Panc1 (cell line): ENCODE data around the gene RAB4B. TPM values are rescaled to one million over a fixed set of nuclear protein-coding genes. Genes with fewer than 3 reads are reported as not detected.

Experiments used
- ATAC-seq: fragments of 200-7000 bp; cut with Tn5 transposase; 2 replicates; pipeline ENCODE4 v1.9.1; 2020; ENCODE audit warnings: mild to moderate bottlenecking, moderate library complexity
- BruUV-seq: library from RNA; stranded (reverse); fragments of 400-500 nt; replicated peaks from 2 replicates; lab custom pipeline; 2021; lab: Mats Ljungman, UMichigan
- CTCF ChIA-PET: fragments of 300-600 bp; sonication (Branson Sonifier 250); formaldehyde crosslinking; loops from one replicate; lab custom pipeline; 2022; ENCODE audit warnings: antibody characterized with exemption; lab: Charles Lee
- POLR2A ChIA-PET: fragments of 300-600 bp; sonication (Branson Sonifier 250); formaldehyde crosslinking; loops from one replicate; lab custom pipeline; 2022; ENCODE audit warnings: antibody characterized with exemption; lab: Charles Lee
- DNase-seq: peaks from one replicate; pipeline ENCODE4 v3.0.0-alpha.2; 2010; ENCODE audit warnings: low read depth, low spot score
- H3K27ac ChIP-seq: 2 replicates; pipeline ENCODE4 v1.5.1; 2011; ENCODE audit warnings: mild to moderate bottlenecking, low read length, inconsistent platforms
- H3K27me3 ChIP-seq: fragments of 200-500 bp; sonication (Bioruptor generic); 2 replicates; pipeline ENCODE4 v1.6.0; 2014; ENCODE audit warnings: low read length, inconsistent platforms; ENCODE audit not compliant: control insufficient read depth, insufficient read depth
- H3K36me3 ChIP-seq: fragments of 200-500 bp; sonication (Bioruptor generic); 2 replicates; pipeline ENCODE4 v1.5.1; 2014; ENCODE audit warnings: inconsistent platforms, mild to moderate bottlenecking, low read length, moderate library complexity; ENCODE audit not compliant: control insufficient read depth, insufficient read depth
- H3K4me1 ChIP-seq: 2 replicates; pipeline ENCODE4 v1.5.1; 2011; ENCODE audit warnings: inconsistent platforms, mild to moderate bottlenecking, low read length, moderate library complexity; ENCODE audit not compliant: control insufficient read depth, insufficient read depth
- H3K4me3 ChIP-seq, 2 experiments: 2 replicates each; pipeline ENCODE4 v1.5.1; 2011 to 2012; ENCODE audit warnings: low read depth in 2 of 2, low read length in 2 of 2, mild to moderate bottlenecking in 2 of 2, inconsistent platforms in 1 of 2, moderate library complexity in 1 of 2
- H3K9me3 ChIP-seq: fragments of 200-500 bp; sonication (Bioruptor generic); 2 replicates; pipeline ENCODE4 v1.5.1; 2014; ENCODE audit warnings: low read depth, mild to moderate bottlenecking, inconsistent platforms, low read length, moderate library complexity; ENCODE audit not compliant: control insufficient read depth, insufficient read depth
- CTCF ChIP-seq: fragments of 450-650 bp; IDR thresholded peaks from 2 replicates; pipeline ENCODE4 v1.5.1; 2017; ENCODE audit warnings: mild to moderate bottlenecking
- POLR2AphosphoS5 ChIP-seq: IDR thresholded peaks from 2 replicates; pipeline ENCODE4 v1.6.1; 2012; ENCODE audit warnings: mild to moderate bottlenecking, low read depth, low read length, moderate library complexity
- REST ChIP-seq, 2 experiments: IDR thresholded peaks; 2 replicates each; pipeline ENCODE4 v1.6.1; 2011 to 2012; ENCODE audit warnings: low read depth in 2 of 2, control low read depth in 1 of 2, low read length in 1 of 2, mild to moderate bottlenecking in 1 of 2, moderate library complexity in 1 of 2; ENCODE audit not compliant: insufficient read depth in 1 of 2
- SIN3A ChIP-seq: IDR thresholded peaks from 2 replicates; pipeline ENCODE4 v1.6.1; 2012; ENCODE audit warnings: low read depth, mild to moderate bottlenecking, low read length, moderate library complexity, borderline replicate concordance; ENCODE audit not compliant: insufficient read depth
- TCF7L2 ChIP-seq: IDR thresholded peaks from 2 replicates; pipeline ENCODE4 v1.6.1; 2011; ENCODE audit warnings: mild to moderate bottlenecking, low read depth, low read length, inconsistent platforms
- in situ Hi-C: cut with HindIII; loops from 2 replicates; pipeline ENCODE4 v1.10.0; 2016; ENCODE audit warnings: low sequenced_read_pairs, low pct_unique_long_range_greater_than_20kb
- intact Hi-C: fragments of 100-400 bp; cut with micrococcal nuclease; formaldehyde crosslinking; loops from one replicate; pipeline ENCODE4 v1.10.0; 2022; ENCODE audit not compliant: unreplicated experiment
- total RNA-seq: library from RNA; stranded (reverse); gene quantifications from one replicate; pipeline ENCODE4 v1.2.1, GENCODE V29; 2021; ENCODE audit not compliant: unreplicated experiment

RAB4B gene
- total RNA-seq, 1 experiment from 2014 or later, result 24.8 TPM

GRCh38 chr19:40786060-40787037 lies 8.3 kb downstream of the RAB4B start:
- Histone ChIP-seq H3K27ac (no peak overlapping the region), H3K9me3 (no peaks in the 10 kb centered on the region), H3K4me3 (no peak overlapping the region), H3K36me3 (no peaks in the 10 kb centered on the region), H3K27me3 (no peaks in the 10 kb centered on the region), H3K4me1 (no peaks in the 10 kb centered on the region)
- TF ChIP-seq POLR2AphosphoS5 (no peak), CTCF (no peak), REST (IDR thresholded peaks at IDR 0.05; ENCODE audit: insufficient read depth in 1 of 2, low read depth in 2 of 2, low read length in 1 of 2) (no peak), TCF7L2 (no peak), SIN3A (no peak)
- in situ Hi-C loops (no loop called here), intact Hi-C loops (no loop called here)
- CTCF ChIA-PET, result interaction anchor here (0.6 kb wide), 1 partner anchor 12 kb away, joined by 6 read pairs; no protein-coding TSS in a partner anchor
- no peak for ATAC-seq
- BruUV-seq, result no TSS peak
- no peak for DNase-seq
- POLR2A ChIA-PET, result no interaction called here

GRCh38 chr19:40791349-40791748 lies 13.3 kb downstream of the RAB4B start:
- no peak overlapping the region for H3K4me3 ChIP-seq
- H3K4me1 ChIP-seq, result no peaks in the 10 kb centered on the region
- BruUV-seq, result no TSS peak
- ChIA-PET CTCF (no interaction called here), POLR2A (no interaction called here)
- intact Hi-C loops, result no loop called here
- no peaks in the 10 kb centered on the region for H3K36me3 ChIP-seq
- no peak for TF ChIP-seq SIN3A
- TF ChIP-seq CTCF, result no peak
- no peak for TF ChIP-seq TCF7L2
- TF ChIP-seq REST (IDR thresholded peaks at IDR 0.05; ENCODE audit: insufficient read depth in 1 of 2, low read depth in 2 of 2, low read length in 1 of 2), result no peak
- TF ChIP-seq POLR2AphosphoS5, result no peak
- no peaks in the 10 kb centered on the region for H3K27me3 ChIP-seq
- ATAC-seq (no peak), DNase-seq (no peak)
- in situ Hi-C loops, result no loop called here
- no peaks in the 10 kb centered on the region for H3K9me3 ChIP-seq
- H3K27ac ChIP-seq, result no peak overlapping the region
